Measurements from ENCODE around the gene FAM124A. TPM values are rescaled to one million over a fixed set of nuclear protein-coding genes. Genes with fewer than 3 reads are reported as not detected.

FAM124A gene
- total RNA-seq, 1 donor from 2014 or later: not detected

- CTCF ChIA-PET: no interaction called here
- POLR2A ChIA-PET: no interaction called here
- Mint-ChIP-seq H3K4me1 (no peaks in the 10 kb centered on the region), H3K36me3 (ENCODE audit: low read depth) (no peaks in the 10 kb centered on the region), H3K4me3 (no peak overlapping the region), H3K27ac (no peak overlapping the region), H3K27me3 (peaks cover 2% of the 10 kb centered on the region), H3K9me3 (no peaks in the 10 kb centered on the region)
- ATAC-seq (ENCODE audit: low read depth) (no peak), DNase-seq (no peak)
- intact Hi-C loops (cut with micrococcal nuclease): no loop called here
- no peak for TF ChIP-seq CTCF (IDR thresholded peaks at IDR 0.05)
Measured at GRCh38 chr13:51246418-51247277, 24.4 kb downstream of the FAM124A start.

- H3K27ac Mint-ChIP-seq: no peak overlapping the region
- H3K27me3 Mint-ChIP-seq: peaks cover 2% of the 10 kb centered on the region
- TF ChIP-seq CTCF (IDR thresholded peaks at IDR 0.05): no peak
- intact Hi-C loops (cut with micrococcal nuclease): no loop called here
- H3K4me3 Mint-ChIP-seq: no peak overlapping the region
- no peak for DNase-seq
- H3K4me1 Mint-ChIP-seq: peaks cover 16% of the 10 kb centered on the region
- H3K36me3 Mint-ChIP-seq (ENCODE audit: low read depth): no peaks in the 10 kb centered on the region
- no peaks in the 10 kb centered on the region for H3K9me3 Mint-ChIP-seq
- ChIA-PET POLR2A (no interaction called here), CTCF (interaction anchor here (1.1 kb wide), 1 partner anchor 8 kb away, joined by 3 read pairs; no protein-coding TSS in a partner anchor)
- ATAC-seq (ENCODE audit: low read depth): no peak
Measured at GRCh38 chr13:51249255-51249654, 27.1 kb downstream of the FAM124A start.

- TF ChIP-seq CTCF (IDR thresholded peaks at IDR 0.05): no peak
- Mint-ChIP-seq H3K27me3 (peaks cover 2% of the 10 kb centered on the region), H3K36me3 (ENCODE audit: low read depth) (no peaks in the 10 kb centered on the region), H3K4me1 (peaks cover 19% of the 10 kb centered on the region), H3K4me3 (no peak overlapping the region), H3K27ac (no peak overlapping the region), H3K9me3 (no peaks in the 10 kb centered on the region)
- no peak for DNase-seq
- no peak for ATAC-seq (ENCODE audit: low read depth)
- ChIA-PET CTCF (no interaction called here), POLR2A (no interaction called here)
- intact Hi-C loops (cut with micrococcal nuclease): no loop called here
Measured at GRCh38 chr13:51249770-51250741, 27.9 kb downstream of the FAM124A start.

- Mint-ChIP-seq H3K4me1 (peaks cover 19% of the 10 kb centered on the region), H3K9me3 (no peaks in the 10 kb centered on the region), H3K4me3 (no peak overlapping the region), H3K27ac (no peak overlapping the region), H3K36me3 (ENCODE audit: low read depth) (no peaks in the 10 kb centered on the region), H3K27me3 (no peaks in the 10 kb centered on the region)
- intact Hi-C loops (cut with micrococcal nuclease): no loop called here
- POLR2A ChIA-PET: no interaction called here
- CTCF ChIA-PET: no interaction called here
- DNase-seq (no peak), ATAC-seq (ENCODE audit: low read depth) (no peak)
- TF ChIP-seq CTCF (IDR thresholded peaks at IDR 0.05): no peak
Measured at GRCh38 chr13:51251480-51251879, 29.3 kb downstream of the FAM124A start.

All from activated B cell treated with CpG ODN at 0.5 μM for 24 hours (primary cell).